K562 (cell line): ENCODE data around the gene UBA7. TPM values are rescaled to one million over a fixed set of nuclear protein-coding genes. Genes with fewer than 3 reads are reported as not detected.

Experiments used
- ATAC-seq: fragments of 200-7000 bp; cut with Tn5 transposase; 3 replicates; pipeline ENCODE4 v1.9.1; 2020; ENCODE audit warnings: moderate library complexity
- BruUV-seq: library from RNA; stranded (reverse); fragments of 400-500 nt; replicated peaks from 2 replicates; lab custom pipeline; 2021; lab: Mats Ljungman, UMichigan
- CTCF ChIA-PET: fragments of 300-600 bp; formaldehyde crosslinking; extraction: SDS; loops from one replicate; lab custom pipeline; 2021; ENCODE audit warnings: low intra/inter-chr PET ratio; lab: Yijun Ruan, JAX
- POLR2A ChIA-PET: fragments of 300-600, 350-650 bp; sonication (Branson Sonifier 250); formaldehyde crosslinking; extraction: SDS; loops from one replicate; lab custom pipeline; 2021; ENCODE audit warnings: antibody characterized with exemption, inconsistent platforms; lab: Yijun Ruan, JAX
- DNase-seq, 4 experiments: peaks; one replicate each; pipeline versions ENCODE4 v3.0.0 to v3.0.0-alpha.2; 2011 to 2018; ENCODE audit warnings: low spot score in 3 of 4, mixed read lengths in 3 of 4; ENCODE audit errors: extremely low read depth in 1 of 4
- FAIRE-seq: peaks from 2 replicates; lab custom pipeline; 2011; peaks lifted over from hg19 to GRCh38; lab: Jason Lieb, UNC
- H2AFZ ChIP-seq: 2 replicates; pipeline ENCODE4 v1.6.0; 2011; ENCODE audit warnings: low read depth, low read length, control low read depth, inconsistent platforms
- H3K27ac ChIP-seq: fragments of 200-600 bp; 3 replicates; pipeline ENCODE4 v1.8.0; 2011; ENCODE audit warnings: low read depth, mild to moderate bottlenecking, control low read depth, inconsistent platforms, low read length, moderate library complexity, mixed read lengths; ENCODE audit errors: extremely low read depth
- H3K27me3 ChIP-seq, 2 experiments: fragments of 300-600 bp in 1 of 2; 2 replicates in 1 of 2; 3 replicates in 1 of 2; pipeline versions ENCODE4 v1.6.0 to v1.8.0; 2011; ENCODE audit warnings: inconsistent platforms in 2 of 2, low read length in 2 of 2, mild to moderate bottlenecking in 1 of 2, mixed read lengths in 1 of 2, moderate library complexity in 1 of 2; ENCODE audit not compliant: control insufficient read depth in 2 of 2, insufficient read depth in 2 of 2
- H3K36me3 ChIP-seq: fragments of 300-600 bp; 3 replicates; pipeline ENCODE4 v1.8.0; 2011; ENCODE audit warnings: mild to moderate bottlenecking, low read length, inconsistent platforms; ENCODE audit not compliant: control insufficient read depth, insufficient read depth
- H3K4me1 ChIP-seq, 2 experiments: fragments of 200-600 bp in 1 of 2; replicated peaks in 1 of 2; 2 replicates in 1 of 2; 3 replicates in 1 of 2; pipeline versions ENCODE4 v1.5.1 to v1.8.0; 2011; ENCODE audit warnings: inconsistent platforms in 2 of 2, low read length in 2 of 2, mild to moderate bottlenecking in 1 of 2, mixed read lengths in 1 of 2, moderate library complexity in 1 of 2; ENCODE audit not compliant: control insufficient read depth in 2 of 2, insufficient read depth in 2 of 2
- H3K4me2 ChIP-seq: 2 replicates; pipeline ENCODE4 v1.6.1; 2011; ENCODE audit warnings: low read length, control low read depth, inconsistent platforms, mixed read lengths; ENCODE audit not compliant: insufficient read depth
- H3K4me3 ChIP-seq: fragments of 200-600 bp; sonication (generic), shearing (Covaris generic); 2 replicates; pipeline ENCODE4 v1.5.1; 2016; ENCODE audit warnings: control low read depth, inconsistent platforms
- H3K79me2 ChIP-seq: fragments of 200-600 bp; 3 replicates; pipeline ENCODE4 v1.8.0; 2011; ENCODE audit warnings: low read length, inconsistent platforms; ENCODE audit not compliant: control insufficient read depth, insufficient read depth
- H3K9ac ChIP-seq, 2 experiments: 2 replicates each; pipeline versions ENCODE4 v1.6.0 to v1.6.1; 2011; ENCODE audit warnings: low read depth in 2 of 2, low read length in 2 of 2, control low read depth in 1 of 2, inconsistent platforms in 1 of 2, mild to moderate bottlenecking in 1 of 2, mixed read lengths in 1 of 2; ENCODE audit not compliant: insufficient read depth in 1 of 2
- H3K9me1 ChIP-seq: one replicate; pipeline ENCODE4 v1.6.0; 2011; ENCODE audit warnings: inconsistent platforms, mild to moderate bottlenecking, low read length, moderate library complexity; ENCODE audit not compliant: control insufficient read depth, insufficient read depth
- H3K9me3 ChIP-seq: replicated peaks from 2 replicates; pipeline ENCODE4 v1.5.1; 2011; ENCODE audit warnings: low read depth, low read length, inconsistent platforms; ENCODE audit not compliant: control insufficient read depth, insufficient read depth
- H4K20me1 ChIP-seq: replicated peaks from 2 replicates; pipeline ENCODE4 v1.6.1; 2011; ENCODE audit warnings: low read length, inconsistent platforms, mixed read lengths; ENCODE audit not compliant: control insufficient read depth, insufficient read depth
- ARID2 ChIP-seq: fragments of 450-650 bp; IDR thresholded peaks from 2 replicates; pipeline ENCODE4 v1.6.1; 2017; ENCODE audit warnings: antibody characterized with exemption, mild to moderate bottlenecking
- BCL6 ChIP-seq: fragments of 250-450 bp; sonication (Bioruptor Pico); IDR thresholded peaks from 2 replicates; pipeline ENCODE4 v1.4.0; 2020
- CAMTA2 ChIP-seq: fragments of 250-450 bp; sonication (Bioruptor Pico); conservative IDR thresholded peaks from 2 replicates; pipeline ENCODE4 v1.5.1; 2022
- EHMT2 ChIP-seq: fragments of 450-650 bp; IDR thresholded peaks from 2 replicates; pipeline ENCODE4 v1.6.1; 2018; ENCODE audit warnings: antibody characterized with exemption
- EWSR1 ChIP-seq: fragments of 450-650 bp; IDR thresholded peaks from 2 replicates; pipeline ENCODE4 v1.6.1; 2018; ENCODE audit warnings: borderline replicate concordance, mild to moderate bottlenecking, low read depth, moderate library complexity; ENCODE audit not compliant: partially characterized antibody
- FOS ChIP-seq: IDR thresholded peaks from 3 replicates; pipeline ENCODE4 v1.6.1; 2011; ENCODE audit not compliant: insufficient read length; ENCODE audit errors: extremely low read depth
- FUS ChIP-seq: fragments of 200-400 bp; formaldehyde crosslinking; optimal IDR thresholded peaks from 2 replicates; pipeline ENCODE3; 2017; ENCODE audit warnings: low read depth, low read length
- GABPB1 ChIP-seq: sonication (generic); formaldehyde crosslinking; IDR thresholded peaks from 2 replicates; pipeline ENCODE4 v1.8.0; 2022; ENCODE audit warnings: mild to moderate bottlenecking, missing genetic modification reagents
- HDAC8 ChIP-seq: fragments of 450-650 bp; IDR thresholded peaks from 2 replicates; pipeline ENCODE4 v1.6.1; 2016; ENCODE audit warnings: mild to moderate bottlenecking, missing genetic modification characterization, moderate library complexity, missing compliant biosample characterization
- MECOM ChIP-seq: fragments of 250-450 bp; sonication (Bioruptor Pico); IDR thresholded peaks from 2 replicates; pipeline ENCODE4 v1.8.0; 2022; ENCODE audit warnings: inconsistent platforms
- NFRKB ChIP-seq: fragments of 450-650 bp; IDR thresholded peaks from 2 replicates; pipeline ENCODE4 v1.6.1; 2016; ENCODE audit warnings: low read depth
- TAF15 ChIP-seq: fragments of 200-400 bp; formaldehyde crosslinking; IDR thresholded peaks from 2 replicates; pipeline ENCODE4 v1.6.1; 2017; ENCODE audit warnings: mild to moderate bottlenecking, low read depth, low read length, moderate library complexity
- ZNF146 ChIP-seq: IDR thresholded peaks from one replicate; pipeline ENCODE4 v1.6.1; 2018; ENCODE audit warnings: missing compliant biosample characterization; ENCODE audit not compliant: unreplicated experiment
- ZSCAN32 ChIP-seq: fragments of 450-650 bp; formaldehyde crosslinking; IDR thresholded peaks from 2 replicates; pipeline ENCODE4 v1.4.0; 2020; ENCODE audit warnings: mild to moderate bottlenecking, moderate library complexity
- WGBS: fragments of 100-300 bp; shearing (Covaris generic); methylation state at CpG from one replicate; pipeline ENCODE4 v1.1.6; 2016; ENCODE audit warnings: low coverage, mixed read lengths; ENCODE audit not compliant: insufficient coverage; ENCODE audit errors: missing lambda C conversion rate; 5-methylcytosine and 5-hydroxymethylcytosine counted together
- in situ Hi-C: fragments of 300-500 bp; cut with MboI; formaldehyde crosslinking; loops from 4 replicates; pipeline ENCODE4 v1.15.0; 2018; ENCODE audit warnings: inconsistent platforms, mixed read lengths
- intact Hi-C: fragments of 100-400 bp; cut with micrococcal nuclease; formaldehyde crosslinking; loops from 2 replicates; pipeline ENCODE4 v1.14.2; 2022
- polyA plus RNA-seq, 8 experiments: library from polyadenylated mRNA; depleted of rRNA in 4 of 8; stranded (reverse) in 5 of 8; unstranded in 3 of 8; fragments of >200 nt; fragmentation: Nextera tagmentation in 2 of 8; fragmentation: Illumina TruSeq in 1 of 8; extraction: Ambion mirVana in 2 of 8; extraction: Trizol in 1 of 8; gene quantifications; 2 replicates each; pipeline versions ENCODE4 v1.2.1 to v1.2.3, GENCODE V29; 2011 to 2014; ENCODE audit warnings: inconsistent platforms in 1 of 8, missing spikeins in 1 of 8
- total RNA-seq, 7 experiments: library from RNA; depleted of rRNA in 6 of 7; stranded (reverse); fragments of >200 nt in 6 of 7; fragmentation: Illumina TruSeq in 2 of 7; extraction: Trizol in 2 of 7; gene quantifications; 2 replicates each; pipeline versions ENCODE4 v1.2.1 to v1.2.3, GENCODE V29; 2011 to 2021; ENCODE audit warnings: low replicate concordance in 1 of 7
- TF ChIP-seq, protein P1 (sequence below): fragments of 250-450 bp; sonication (Bioruptor Pico); IDR thresholded peaks from 2 replicates; pipeline ENCODE4 v1.8.0; 2022; ENCODE audit warnings: inconsistent platforms, mild to moderate bottlenecking, moderate library complexity, borderline replicate concordance
- TF ChIP-seq, protein P2 (sequence below): sonication (generic); formaldehyde crosslinking; IDR thresholded peaks from 2 replicates; pipeline ENCODE4 v1.8.0; 2022; ENCODE audit warnings: mild to moderate bottlenecking, low read depth, missing genetic modification reagents
- TF ChIP-seq, protein P3 (sequence below), 2 experiments: fragments of 450-650 bp; conservative IDR thresholded peaks; 2 replicates each; pipeline ENCODE4 v1.6.1; 2017; ENCODE audit warnings: mild to moderate bottlenecking in 2 of 2, moderate library complexity in 2 of 2

Gene UBA7
- total and polyA plus RNA-seq, 9 of the 15 experiments (the other 6 are each of a cell fraction or from before 2014, with no cell fraction given), result 0.17 to 3.3 (median 2.0) TPM

DNA sequence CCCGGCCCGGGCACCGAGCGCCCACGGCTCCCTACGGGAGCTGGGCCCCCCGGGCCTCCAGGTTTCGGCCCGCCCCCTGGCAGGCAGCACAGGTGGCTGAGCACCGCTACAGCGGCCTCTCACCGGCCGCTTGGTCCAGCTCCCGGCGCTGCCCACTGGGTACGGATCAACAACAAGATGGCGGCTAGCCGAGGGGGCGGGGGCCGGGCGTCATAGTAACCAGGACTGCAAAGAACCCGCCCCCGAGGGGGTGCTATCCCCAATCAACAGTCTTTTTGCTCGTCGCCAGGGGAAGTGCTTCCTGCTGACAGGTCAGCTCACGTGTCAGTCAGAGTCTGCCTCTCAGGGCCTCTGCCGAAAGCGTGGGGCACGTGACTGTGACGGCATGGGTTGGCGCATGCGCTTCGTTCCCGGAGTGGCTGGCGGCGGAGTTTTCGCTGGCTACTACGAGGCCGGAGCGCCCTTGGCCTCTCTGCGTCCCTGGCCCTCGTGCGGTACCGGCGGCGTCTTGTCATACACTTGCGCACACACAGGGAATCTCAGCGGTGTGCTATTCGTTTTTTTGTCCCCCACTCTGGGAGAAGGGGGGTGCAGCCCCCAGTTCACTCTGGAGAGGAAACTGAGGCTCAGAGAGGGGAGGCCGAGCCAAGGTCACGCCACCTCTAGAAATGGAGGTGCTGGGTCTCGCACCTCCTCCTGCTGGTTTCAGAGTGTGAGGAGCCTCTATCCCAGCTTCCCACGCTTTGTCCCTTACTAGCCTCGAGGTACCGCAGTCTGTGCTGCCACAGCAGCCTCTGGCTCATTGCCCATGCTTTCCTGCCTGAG, 27.2 kb downstream of the UBA7 start, which contains the start of gene IP6K1:
Gene IP6K1 (minus strand): TSS at position 186 of the 825 bp plus-strand sequence. CDS start 38,502 bp downstream, outside the sequence.
- FAIRE-seq (peak; percentile 98), ATAC-seq (peak; percentile 98), DNase-seq (peak; percentile 97 to 99 (median 98))
- Histone ChIP-seq H3K9me1 (no peaks in the 10 kb centered on the region), H4K20me1 (no peaks in the 10 kb centered on the region), H3K4me3 (peak within 1 kb of the TSS; percentile 84), H3K79me2 (peaks cover 45% of the 10 kb centered on the region), H3K27ac (peak within 1 kb of the TSS; percentile 91), H3K27me3 (no peaks in the 10 kb centered on the region), H3K36me3 (peaks cover 20% of the 10 kb centered on the region; the same call in 2 of the 3 replicates), H3K4me1 (peaks cover 12 to 23% of the 10 kb centered on the region in 2 experiments; a peak in 4 of 5 replicates), H3K9ac (peak within 1 kb of the TSS; percentile 90 to 96), H3K9me3 (no peaks in the 10 kb centered on the region), H2AFZ (peak within 1 kb of the TSS; percentile 82), H3K4me2 (peak within 1 kb of the TSS; percentile 90)
- ChIA-PET POLR2A (interaction anchor here (0.6 to 2.8 kb wide), 9 partner anchors 9 to 457 kb away, joined by 3 to 16 read pairs (median 4); partner anchors contain the start of genes DAG1 and INKA1), CTCF (no interaction called here)
- 0% methylated on average over 32 of the region's 55 CpGs for WGBS
- intact Hi-C loops, result no loop called here
- in situ Hi-C loops, result no loop called here
- BruUV-seq, result no TSS peak
- TF ChIP-seq, protein P1, sequence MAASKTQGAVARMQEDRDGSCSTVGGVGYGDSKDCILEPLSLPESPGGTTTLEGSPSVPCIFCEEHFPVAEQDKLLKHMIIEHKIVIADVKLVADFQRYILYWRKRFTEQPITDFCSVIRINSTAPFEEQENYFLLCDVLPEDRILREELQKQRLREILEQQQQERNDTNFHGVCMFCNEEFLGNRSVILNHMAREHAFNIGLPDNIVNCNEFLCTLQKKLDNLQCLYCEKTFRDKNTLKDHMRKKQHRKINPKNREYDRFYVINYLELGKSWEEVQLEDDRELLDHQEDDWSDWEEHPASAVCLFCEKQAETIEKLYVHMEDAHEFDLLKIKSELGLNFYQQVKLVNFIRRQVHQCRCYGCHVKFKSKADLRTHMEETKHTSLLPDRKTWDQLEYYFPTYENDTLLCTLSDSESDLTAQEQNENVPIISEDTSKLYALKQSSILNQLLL (CRISPR knock-in tag), result no peak
- peak; percentile 74 for TF ChIP-seq GABPB1 (CRISPR knock-in tag)
- TF ChIP-seq BCL6 (CRISPR knock-in tag), result no peak
- TF ChIP-seq HDAC8 (tag), result 0 out of 2 replicates have a peak, but pooled peaks have one; percentile 52
- no peak for TF ChIP-seq ZNF146 (CRISPR knock-in tag)
- no peak for TF ChIP-seq ARID2
- TF ChIP-seq EWSR1, result no peak
- no peak for TF ChIP-seq CAMTA2 (CRISPR knock-in tag)
- TF ChIP-seq NFRKB, result peak; percentile 51
- TF ChIP-seq FUS, result no peak
- 0 out of 2 replicates have a peak, but pooled peaks have one; percentile 47 for TF ChIP-seq ZSCAN32 (CRISPR knock-in tag)
- TF ChIP-seq MECOM (CRISPR knock-in tag), result no peak
- TF ChIP-seq EHMT2, result no peak
- no peak for TF ChIP-seq TAF15
- TF ChIP-seq, protein P2, sequence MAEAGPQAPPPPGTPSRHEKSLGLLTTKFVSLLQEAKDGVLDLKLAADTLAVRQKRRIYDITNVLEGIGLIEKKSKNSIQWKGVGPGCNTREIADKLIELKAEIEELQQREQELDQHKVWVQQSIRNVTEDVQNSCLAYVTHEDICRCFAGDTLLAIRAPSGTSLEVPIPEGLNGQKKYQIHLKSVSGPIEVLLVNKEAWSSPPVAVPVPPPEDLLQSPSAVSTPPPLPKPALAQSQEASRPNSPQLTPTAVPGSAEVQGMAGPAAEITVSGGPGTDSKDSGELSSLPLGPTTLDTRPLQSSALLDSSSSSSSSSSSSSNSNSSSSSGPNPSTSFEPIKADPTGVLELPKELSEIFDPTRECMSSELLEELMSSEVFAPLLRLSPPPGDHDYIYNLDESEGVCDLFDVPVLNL, result no peak
- TF ChIP-seq, protein P3, sequence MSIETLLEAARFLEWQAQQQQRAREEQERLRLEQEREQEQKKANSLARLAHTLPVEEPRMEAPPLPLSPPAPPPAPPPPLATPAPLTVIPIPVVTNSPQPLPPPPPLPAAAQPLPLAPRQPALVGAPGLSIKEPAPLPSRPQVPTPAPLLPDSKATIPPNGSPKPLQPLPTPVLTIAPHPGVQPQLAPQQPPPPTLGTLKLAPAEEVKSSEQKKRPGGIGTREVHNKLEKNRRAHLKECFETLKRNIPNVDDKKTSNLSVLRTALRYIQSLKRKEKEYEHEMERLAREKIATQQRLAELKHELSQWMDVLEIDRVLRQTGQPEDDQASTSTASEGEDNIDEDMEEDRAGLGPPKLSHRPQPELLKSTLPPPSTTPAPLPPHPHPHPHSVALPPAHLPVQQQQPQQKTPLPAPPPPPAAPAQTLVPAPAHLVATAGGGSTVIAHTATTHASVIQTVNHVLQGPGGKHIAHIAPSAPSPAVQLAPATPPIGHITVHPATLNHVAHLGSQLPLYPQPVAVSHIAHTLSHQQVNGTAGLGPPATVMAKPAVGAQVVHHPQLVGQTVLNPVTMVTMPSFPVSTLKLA (conservative IDR thresholded peaks at IDR 0.05), result peak; percentile 79 to 86
- TF ChIP-seq FOS, result peak; percentile 94
